Mammary epithelial cell (primary cell): ENCODE measurements around the gene NUAK2.

ENCODE experiments used
- EZH2 ChIP-seq: IDR thresholded peaks from 2 replicates; pipeline ENCODE4 v1.6.1; 2012; ENCODE audit warnings: low read length, inconsistent platforms, borderline replicate concordance
- TF ChIP-seq, protein P1 (sequence below), 2 donors: IDR thresholded peaks in 1 of 2; conservative IDR thresholded peaks in 1 of 2; 2 replicates each; pipeline ENCODE4 v1.5.1; 2011 to 2012; ENCODE audit warnings: inconsistent platforms in 2 of 2, low read length in 2 of 2, mild to moderate bottlenecking in 2 of 2, control low read depth in 1 of 2, low read depth in 1 of 2; ENCODE audit not compliant: insufficient read depth in 1 of 2; ENCODE audit errors: extremely low read depth in 1 of 2

DNA sequence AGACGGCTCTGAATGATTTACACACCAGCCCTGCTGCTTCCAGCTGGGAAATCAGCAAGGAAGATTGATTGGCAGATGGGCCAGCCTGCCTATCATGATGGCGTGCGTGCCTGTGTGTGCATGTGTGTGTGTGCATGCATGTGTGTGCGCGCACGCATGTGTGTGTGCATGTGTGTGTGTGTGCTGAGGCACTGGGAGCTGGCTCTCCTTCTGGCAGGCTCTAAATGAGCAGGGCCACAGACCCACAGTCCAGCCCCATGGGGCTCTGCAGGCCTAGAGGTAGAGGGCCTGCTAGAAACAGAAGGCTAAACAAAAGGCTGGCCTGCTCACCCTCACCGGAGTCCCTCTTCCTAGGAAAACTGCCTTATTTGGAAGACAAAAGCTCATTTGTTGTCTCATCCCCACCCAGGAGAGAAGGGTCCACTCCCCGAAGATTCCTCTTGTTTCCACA lies 29.2 kb upstream of the NUAK2 start:
- TF ChIP-seq, protein P1, sequence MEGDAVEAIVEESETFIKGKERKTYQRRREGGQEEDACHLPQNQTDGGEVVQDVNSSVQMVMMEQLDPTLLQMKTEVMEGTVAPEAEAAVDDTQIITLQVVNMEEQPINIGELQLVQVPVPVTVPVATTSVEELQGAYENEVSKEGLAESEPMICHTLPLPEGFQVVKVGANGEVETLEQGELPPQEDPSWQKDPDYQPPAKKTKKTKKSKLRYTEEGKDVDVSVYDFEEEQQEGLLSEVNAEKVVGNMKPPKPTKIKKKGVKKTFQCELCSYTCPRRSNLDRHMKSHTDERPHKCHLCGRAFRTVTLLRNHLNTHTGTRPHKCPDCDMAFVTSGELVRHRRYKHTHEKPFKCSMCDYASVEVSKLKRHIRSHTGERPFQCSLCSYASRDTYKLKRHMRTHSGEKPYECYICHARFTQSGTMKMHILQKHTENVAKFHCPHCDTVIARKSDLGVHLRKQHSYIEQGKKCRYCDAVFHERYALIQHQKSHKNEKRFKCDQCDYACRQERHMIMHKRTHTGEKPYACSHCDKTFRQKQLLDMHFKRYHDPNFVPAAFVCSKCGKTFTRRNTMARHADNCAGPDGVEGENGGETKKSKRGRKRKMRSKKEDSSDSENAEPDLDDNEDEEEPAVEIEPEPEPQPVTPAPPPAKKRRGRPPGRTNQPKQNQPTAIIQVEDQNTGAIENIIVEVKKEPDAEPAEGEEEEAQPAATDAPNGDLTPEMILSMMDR (conservative IDR thresholded peaks at IDR 0.05 in 1 of 2, IDR thresholded peaks at IDR 0.05 in 1 of 2; ENCODE audit: extremely low read depth in 1 of 2, insufficient read depth in 1 of 2, low read depth in 1 of 2, low read length in 2 of 2) = no peak
- no peak for TF ChIP-seq EZH2
